A549 (cell line): ENCODE results near the gene VPS45. TPM values are rescaled to one million over a fixed set of nuclear protein-coding genes. Genes with fewer than 3 reads are reported as not detected.

Source experiments
- ATAC-seq, 2 experiments: fragments of 200-7000 bp in 1 of 2; fragments of >200 bp in 1 of 2; cut with Nextera tagmentation in 1 of 2; cut with Tn5 transposase in 1 of 2; 3 replicates each; pipeline versions ENCODE4 v1.8.0 to v1.9.1; 2018 to 2020; ENCODE audit warnings: mild to moderate bottlenecking in 1 of 2, moderate library complexity in 1 of 2
- CTCF ChIA-PET: fragments of 300-600 bp; sonication (Branson Sonifier 250); formaldehyde crosslinking; extraction: SDS; loops from one replicate; lab custom pipeline; 2021; ENCODE audit warnings: antibody characterized with exemption, inconsistent platforms; lab: Yijun Ruan, JAX
- POLR2A ChIA-PET: fragments of 350-600 bp; formaldehyde crosslinking; extraction: SDS; loops from one replicate; lab custom pipeline; 2021; ENCODE audit warnings: antibody characterized with exemption, inconsistent platforms; lab: Yijun Ruan, JAX
- DNase-seq, 2 experiments: peaks; one replicate each; pipeline versions ENCODE4 v3.0.0 to v3.0.0-alpha.2; 2011 to 2016; ENCODE audit warnings: low read depth in 1 of 2, low spot score in 1 of 2
- FAIRE-seq: peaks from 2 replicates; lab custom pipeline; 2011; peaks lifted over from hg19 to GRCh38; lab: Jason Lieb, UNC
- H3K27ac ChIP-seq, 2 experiments: fragments of >200 bp; sonication (Bioruptor Twin); formaldehyde crosslinking; 3 replicates each; pipeline ENCODE4 v1.5.1; 2016 to 2017
- H3K4me1 ChIP-seq: fragments of >200 bp; sonication (Bioruptor Twin); formaldehyde crosslinking; 3 replicates; pipeline ENCODE4 v1.6.1; 2016
- H3K4me2 ChIP-seq: fragments of >200 bp; sonication (Bioruptor Twin); formaldehyde crosslinking; 3 replicates; pipeline ENCODE4 v1.6.1; 2016
- H3K4me3 ChIP-seq: fragments of >200 bp; sonication (Bioruptor Twin); formaldehyde crosslinking; 3 replicates; pipeline ENCODE4 v1.5.1; 2016
- H3K9me3 ChIP-seq: fragments of >200 bp; sonication (Bioruptor Twin); formaldehyde crosslinking; 3 replicates; pipeline ENCODE4 v1.6.1; 2016
- CBX2 ChIP-seq: fragments of 200-600 bp; sonication (generic); IDR thresholded peaks from 2 replicates; pipeline ENCODE4 v1.6.1; 2016; ENCODE audit warnings: low read depth, mild to moderate bottlenecking, borderline replicate concordance
- CBX8 ChIP-seq: fragments of 200-600 bp; sonication (generic); IDR thresholded peaks from 2 replicates; pipeline ENCODE4 v1.6.1; 2016
- CHD4 ChIP-seq: fragments of 200-600 bp; sonication (generic); IDR thresholded peaks from 2 replicates; pipeline ENCODE4 v1.6.1; 2016; ENCODE audit warnings: antibody characterized with exemption, mild to moderate bottlenecking, borderline replicate concordance
- EHMT2 ChIP-seq: fragments of 200-600 bp; sonication (generic); IDR thresholded peaks from 2 replicates; pipeline ENCODE4 v1.6.1; 2016; ENCODE audit warnings: antibody characterized with exemption, low read depth, mild to moderate bottlenecking, moderate library complexity
- ESRRA ChIP-seq: fragments of 150-350 bp; IDR thresholded peaks from 2 replicates; pipeline ENCODE4 v1.6.1; 2014; ENCODE audit warnings: mild to moderate bottlenecking, low read length, borderline replicate concordance
- GATA3 ChIP-seq: IDR thresholded peaks from 2 replicates; pipeline ENCODE4 v1.6.1; 2012; ENCODE audit warnings: borderline replicate concordance
- JUN ChIP-seq, 2 experiments: fragments of >200 bp; sonication (Bioruptor Twin); formaldehyde crosslinking; IDR thresholded peaks; 2 replicates in 1 of 2; 3 replicates in 1 of 2; pipeline ENCODE4 v1.6.1; 2016 to 2017
- KDM1A ChIP-seq: fragments of 200-600 bp; sonication (generic); IDR thresholded peaks from 2 replicates; pipeline ENCODE4 v1.6.1; 2016; ENCODE audit warnings: low read depth, mild to moderate bottlenecking
- MAFK ChIP-seq: fragments of 450-650 bp; IDR thresholded peaks from 2 replicates; pipeline ENCODE4 v1.6.1; 2014; ENCODE audit not compliant: partially characterized antibody
- MAZ ChIP-seq: fragments of 150-350 bp; IDR thresholded peaks from 2 replicates; pipeline ENCODE4 v1.6.1; 2014; ENCODE audit warnings: antibody characterized with exemption, low read depth, low read length, borderline replicate concordance
- MYC ChIP-seq: IDR thresholded peaks from 2 replicates; pipeline ENCODE4 v1.6.1; 2012; ENCODE audit warnings: mild to moderate bottlenecking, inconsistent platforms, low read length, improper control_type of control experiment, borderline replicate concordance
- NFE2L2 ChIP-seq: fragments of 150-350 bp; conservative IDR thresholded peaks from 2 replicates; pipeline ENCODE4 v1.6.1; 2014; ENCODE audit warnings: low read length
- NPAS2 ChIP-seq: fragments of 250-450 bp; sonication (Bioruptor Pico); IDR thresholded peaks from 2 replicates; pipeline ENCODE4 v1.8.0; 2022; ENCODE audit warnings: mild to moderate bottlenecking, moderate library complexity, borderline replicate concordance
- POLR2AphosphoS2 ChIP-seq: conservative IDR thresholded peaks from 2 replicates; pipeline ENCODE4 v1.6.1; 2012; ENCODE audit warnings: low read length, improper control_type of control experiment, inconsistent platforms
- RAD21 ChIP-seq, 2 experiments: fragments of >200 bp in 1 of 2; sonication (Bioruptor Twin) in 1 of 2; formaldehyde crosslinking in 1 of 2; IDR thresholded peaks in 1 of 2; conservative IDR thresholded peaks in 1 of 2; 2 replicates in 1 of 2; 3 replicates in 1 of 2; pipeline ENCODE4 v1.6.1; 2012 to 2018; ENCODE audit warnings: inconsistent platforms in 1 of 2
- RCOR1 ChIP-seq: fragments of 150-350 bp; IDR thresholded peaks from 2 replicates; pipeline ENCODE4 v1.6.1; 2014; ENCODE audit warnings: antibody characterized with exemption, low read length, low read depth
- RFX5 ChIP-seq: fragments of 450-650 bp; IDR thresholded peaks from 2 replicates; pipeline ENCODE4 v1.7.1; 2014; ENCODE audit warnings: antibody characterized with exemption, mild to moderate bottlenecking, moderate library complexity
- RNF2 ChIP-seq: fragments of 200-600 bp; sonication (generic); IDR thresholded peaks from 2 replicates; pipeline ENCODE4 v1.6.1; 2016; ENCODE audit warnings: low read depth, mild to moderate bottlenecking, antibody characterized with exemption, moderate library complexity, borderline replicate concordance
- ZFP36 ChIP-seq: fragments of 450-650 bp; IDR thresholded peaks from 2 replicates; pipeline ENCODE4 v1.6.1; 2014; ENCODE audit warnings: borderline replicate concordance; ENCODE audit not compliant: partially characterized antibody
- WGBS: methylation state at CpG from one replicate; pipeline ENCODE4 v1.1.6; 2017; ENCODE audit errors: missing lambda C conversion rate; 5-methylcytosine and 5-hydroxymethylcytosine counted together
- polyA plus RNA-seq, 4 experiments: library from polyadenylated mRNA; depleted of rRNA in 3 of 4; stranded (reverse); fragments of >200 nt; fragmentation: RNase III in 1 of 4; extraction: RNeasy Plus Mini Kit Qiagen cat#74134 plus additional on column Dnase treatment in 1 of 4; gene quantifications; 2 replicates in 3 of 4; 3 replicates in 1 of 4; pipeline ENCODE4 v1.2.3, GENCODE V29; 2011 to 2017
- TF ChIP-seq, protein P1 (sequence below): IDR thresholded peaks from 2 replicates; pipeline ENCODE4 v1.6.1; 2012
- TF ChIP-seq, protein P2 (sequence below): fragments of >200 bp; sonication (Bioruptor Twin); formaldehyde crosslinking; IDR thresholded peaks from 3 replicates; pipeline ENCODE4 v1.6.1; 2016
- TF ChIP-seq, protein P3 (sequence below): fragments of 250-450 bp; sonication (Bioruptor Pico); IDR thresholded peaks from 2 replicates; pipeline ENCODE4 v1.5.0; 2021; ENCODE audit warnings: mild to moderate bottlenecking, moderate library complexity, borderline replicate concordance
- TF ChIP-seq, protein P4 (sequence below): fragments of 150-350 bp; IDR thresholded peaks from 2 replicates; pipeline ENCODE4 v1.6.1; 2014; ENCODE audit warnings: low read depth, mild to moderate bottlenecking, low read length
- TF ChIP-seq, protein P5 (sequence below): fragments of 450-650 bp; IDR thresholded peaks from 2 replicates; pipeline ENCODE4 v1.6.1; 2014; ENCODE audit warnings: antibody characterized with exemption

The VPS45 gene
- polyA plus RNA-seq, 2 of the 4 experiments (the other 2 are of a cell fraction): 22.1 to 49.7 TPM

DNA sequence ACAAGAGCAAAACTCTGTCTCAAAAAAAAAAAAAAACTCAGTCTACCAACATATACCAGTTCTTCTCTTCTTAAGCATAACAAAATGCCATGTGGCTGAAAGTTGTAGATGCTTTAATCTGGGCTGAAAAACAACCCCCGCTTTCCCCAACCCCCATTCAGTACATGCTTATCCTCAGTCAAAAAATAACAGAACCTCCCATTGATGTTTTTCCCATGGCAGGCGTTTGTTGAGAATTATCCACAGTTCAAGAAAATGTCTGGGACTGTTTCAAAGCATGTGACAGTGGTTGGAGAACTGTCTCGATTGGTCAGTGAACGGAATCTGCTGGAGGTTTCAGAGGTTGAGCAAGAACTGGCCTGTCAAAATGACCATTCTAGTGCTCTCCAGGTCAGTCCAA, 14.9 kb downstream of the VPS45 start (continued):
- TF ChIP-seq, protein P1, sequence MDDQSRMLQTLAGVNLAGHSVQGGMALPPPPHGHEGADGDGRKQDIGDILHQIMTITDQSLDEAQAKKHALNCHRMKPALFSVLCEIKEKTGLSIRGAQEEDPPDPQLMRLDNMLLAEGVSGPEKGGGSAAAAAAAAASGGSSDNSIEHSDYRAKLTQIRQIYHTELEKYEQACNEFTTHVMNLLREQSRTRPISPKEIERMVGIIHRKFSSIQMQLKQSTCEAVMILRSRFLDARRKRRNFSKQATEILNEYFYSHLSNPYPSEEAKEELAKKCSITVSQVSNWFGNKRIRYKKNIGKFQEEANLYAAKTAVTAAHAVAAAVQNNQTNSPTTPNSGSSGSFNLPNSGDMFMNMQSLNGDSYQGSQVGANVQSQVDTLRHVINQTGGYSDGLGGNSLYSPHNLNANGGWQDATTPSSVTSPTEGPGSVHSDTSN: no peak
- TF ChIP-seq MAZ: no peak
- TF ChIP-seq, all 56 proteins: peak for 0

DNA sequence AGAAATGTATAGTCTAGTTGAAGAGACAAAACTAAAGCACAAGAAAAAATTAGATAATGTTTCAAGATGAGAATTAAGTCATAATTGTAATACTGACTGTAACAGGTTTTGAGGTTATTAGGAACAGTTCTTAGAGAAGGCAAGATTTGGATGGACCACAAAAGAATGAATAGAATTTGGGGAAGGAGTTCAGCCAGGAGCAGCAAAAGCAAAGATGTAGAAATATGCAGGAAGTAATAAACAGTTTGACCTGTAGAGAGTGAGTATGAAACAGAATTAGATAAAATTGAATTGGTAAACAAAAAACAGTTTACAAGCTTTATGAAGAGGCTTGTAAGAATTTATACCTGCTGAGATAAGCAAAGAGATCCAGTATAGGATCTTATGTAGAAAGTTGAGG, 16.3 kb downstream of the VPS45 start:
- CTCF ChIA-PET: interaction anchor here (1.0 to 1.2 kb wide), 2 partner anchors 11 to 85 kb away, joined by 3 to 4 read pairs; no protein-coding TSS in a partner anchor
- Histone ChIP-seq H3K4me2 (no peak overlapping the region), H3K27ac (no peak overlapping the region), H3K4me3 (no peak overlapping the region), H3K4me1 (no peaks in the 10 kb centered on the region), H3K9me3 (no peaks in the 10 kb centered on the region)
- no peak for DNase-seq
- TF ChIP-seq GATA3: no peak
- TF ChIP-seq JUN (IDR thresholded peaks at IDR 0.05): no peak
- TF ChIP-seq MYC: no peak
- TF ChIP-seq, protein P2, sequence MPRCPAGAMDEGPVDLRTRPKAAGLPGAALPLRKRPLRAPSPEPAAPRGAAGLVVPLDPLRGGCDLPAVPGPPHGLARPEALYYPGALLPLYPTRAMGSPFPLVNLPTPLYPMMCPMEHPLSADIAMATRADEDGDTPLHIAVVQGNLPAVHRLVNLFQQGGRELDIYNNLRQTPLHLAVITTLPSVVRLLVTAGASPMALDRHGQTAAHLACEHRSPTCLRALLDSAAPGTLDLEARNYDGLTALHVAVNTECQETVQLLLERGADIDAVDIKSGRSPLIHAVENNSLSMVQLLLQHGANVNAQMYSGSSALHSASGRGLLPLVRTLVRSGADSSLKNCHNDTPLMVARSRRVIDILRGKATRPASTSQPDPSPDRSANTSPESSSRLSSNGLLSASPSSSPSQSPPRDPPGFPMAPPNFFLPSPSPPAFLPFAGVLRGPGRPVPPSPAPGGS: no peak
- TF ChIP-seq KDM1A: no peak
- TF ChIP-seq MAFK: no peak
- TF ChIP-seq RCOR1: no peak
- TF ChIP-seq, protein P3, sequence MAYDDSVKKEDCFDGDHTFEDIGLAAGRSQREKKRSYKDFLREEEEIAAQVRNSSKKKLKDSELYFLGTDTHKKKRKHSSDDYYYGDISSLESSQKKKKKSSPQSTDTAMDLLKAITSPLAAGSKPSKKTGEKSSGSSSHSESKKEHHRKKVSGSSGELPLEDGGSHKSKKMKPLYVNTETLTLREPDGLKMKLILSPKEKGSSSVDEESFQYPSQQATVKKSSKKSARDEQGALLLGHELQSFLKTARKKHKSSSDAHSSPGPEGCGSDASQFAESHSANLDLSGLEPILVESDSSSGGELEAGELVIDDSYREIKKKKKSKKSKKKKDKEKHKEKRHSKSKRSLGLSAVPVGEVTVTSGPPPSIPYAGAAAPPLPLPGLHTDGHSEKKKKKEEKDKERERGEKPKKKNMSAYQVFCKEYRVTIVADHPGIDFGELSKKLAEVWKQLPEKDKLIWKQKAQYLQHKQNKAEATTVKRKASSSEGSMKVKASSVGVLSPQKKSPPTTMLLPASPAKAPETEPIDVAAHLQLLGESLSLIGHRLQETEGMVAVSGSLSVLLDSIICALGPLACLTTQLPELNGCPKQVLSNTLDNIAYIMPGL (CRISPR knock-in tag): no peak
- TF ChIP-seq ZFP36: no peak
- TF ChIP-seq CBX8: no peak
- TF ChIP-seq CBX2: no peak
- no peak for TF ChIP-seq RFX5
- TF ChIP-seq, protein P4, sequence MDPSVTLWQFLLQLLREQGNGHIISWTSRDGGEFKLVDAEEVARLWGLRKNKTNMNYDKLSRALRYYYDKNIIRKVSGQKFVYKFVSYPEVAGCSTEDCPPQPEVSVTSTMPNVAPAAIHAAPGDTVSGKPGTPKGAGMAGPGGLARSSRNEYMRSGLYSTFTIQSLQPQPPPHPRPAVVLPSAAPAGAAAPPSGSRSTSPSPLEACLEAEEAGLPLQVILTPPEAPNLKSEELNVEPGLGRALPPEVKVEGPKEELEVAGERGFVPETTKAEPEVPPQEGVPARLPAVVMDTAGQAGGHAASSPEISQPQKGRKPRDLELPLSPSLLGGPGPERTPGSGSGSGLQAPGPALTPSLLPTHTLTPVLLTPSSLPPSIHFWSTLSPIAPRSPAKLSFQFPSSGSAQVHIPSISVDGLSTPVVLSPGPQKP: no peak
- TF ChIP-seq NFE2L2: no peak
- POLR2A ChIA-PET: no interaction called here
- FAIRE-seq: no peak
- no peak for ATAC-seq

DNA sequence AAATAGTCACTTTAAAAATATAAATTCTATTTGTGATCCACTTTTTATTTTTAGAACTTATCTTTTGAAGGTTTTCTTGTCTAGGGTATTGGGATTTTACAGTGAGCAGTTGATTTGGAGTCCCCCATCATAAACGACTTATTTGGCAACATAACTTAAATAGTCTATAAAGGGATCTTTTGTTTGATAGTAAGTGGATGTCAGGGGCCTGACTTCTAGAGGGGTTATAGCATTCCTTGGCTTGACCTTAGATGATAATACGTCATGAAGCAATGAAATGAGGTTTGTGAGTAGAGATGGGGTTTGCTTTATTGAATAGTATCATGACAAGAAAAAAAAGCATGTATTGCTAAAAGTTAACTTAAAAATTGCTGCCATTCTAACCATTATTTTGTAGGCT, 17.8 kb downstream of the VPS45 start:
- POLR2A ChIA-PET: no interaction called here
- Histone ChIP-seq H3K4me3 (no peak overlapping the region), H3K27ac (no peak overlapping the region), H3K9me3 (no peaks in the 10 kb centered on the region), H3K4me2 (no peak overlapping the region), H3K4me1 (no peaks in the 10 kb centered on the region)
- CTCF ChIA-PET: interaction anchor here (1.0 to 1.5 kb wide), 2 partner anchors 84 to 197 kb away, joined by 3 to 4 read pairs; no protein-coding TSS in a partner anchor
- DNase-seq (no peak), ATAC-seq (no peak), FAIRE-seq (no peak)
- 58% methylated on average over 2 of the region's 2 CpGs for WGBS
- TF ChIP-seq, protein P4: no peak
- no peak for TF ChIP-seq CHD4
- TF ChIP-seq, protein P1: no peak
- TF ChIP-seq NPAS2 (CRISPR knock-in tag): no peak
- TF ChIP-seq RAD21 (conservative IDR thresholded peaks at IDR 0.05 in 1 of 2, IDR thresholded peaks at IDR 0.05 in 1 of 2): no peak
- no peak for TF ChIP-seq ZFP36
- TF ChIP-seq MYC: no peak
- TF ChIP-seq EHMT2: no peak
- no peak for TF ChIP-seq RNF2
- no peak for TF ChIP-seq POLR2AphosphoS2
- no peak for TF ChIP-seq ESRRA
- TF ChIP-seq, protein P5, sequence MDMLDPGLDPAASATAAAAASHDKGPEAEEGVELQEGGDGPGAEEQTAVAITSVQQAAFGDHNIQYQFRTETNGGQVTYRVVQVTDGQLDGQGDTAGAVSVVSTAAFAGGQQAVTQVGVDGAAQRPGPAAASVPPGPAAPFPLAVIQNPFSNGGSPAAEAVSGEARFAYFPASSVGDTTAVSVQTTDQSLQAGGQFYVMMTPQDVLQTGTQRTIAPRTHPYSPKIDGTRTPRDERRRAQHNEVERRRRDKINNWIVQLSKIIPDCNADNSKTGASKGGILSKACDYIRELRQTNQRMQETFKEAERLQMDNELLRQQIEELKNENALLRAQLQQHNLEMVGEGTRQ: no peak
- no peak for TF ChIP-seq JUN (IDR thresholded peaks at IDR 0.05)
